Measurements from ENCODE around the gene NNAT.

NNAT gene

GRCh38 chr20:37501940-37502339 lies 19.1 kb upstream of the NNAT start:
- in situ Hi-C loops (cut with MboI; ENCODE audit: low sequenced_read_pairs, unreplicated experiment), result no loop called here
- TF ChIP-seq CTCF (IDR thresholded peaks at IDR 0.05; ENCODE audit: borderline replicate concordance, control extremely low read depth, extremely low read depth, insufficient read depth, missing control alignments), result no peak
- DNase-seq (ENCODE audit: low spot score), result no peak

GRCh38 chr20:37502654-37503053 lies 18.4 kb upstream of the NNAT start:
- in situ Hi-C loops (cut with MboI; ENCODE audit: low sequenced_read_pairs, unreplicated experiment), result no loop called here
- DNase-seq (ENCODE audit: low spot score), result no peak
- no peak for TF ChIP-seq CTCF (IDR thresholded peaks at IDR 0.05; ENCODE audit: borderline replicate concordance, control extremely low read depth, extremely low read depth, insufficient read depth, missing control alignments)

- TF ChIP-seq CTCF (IDR thresholded peaks at IDR 0.05; ENCODE audit: borderline replicate concordance, control extremely low read depth, extremely low read depth, insufficient read depth, missing control alignments), result no peak
- in situ Hi-C loops (cut with MboI; ENCODE audit: low sequenced_read_pairs, unreplicated experiment), result no loop called here
- no peak for DNase-seq (ENCODE audit: low spot score)
Observed at GRCh38 chr20:37503256-37503927, 17.7 kb upstream of the NNAT start.

- in situ Hi-C loops (cut with MboI; ENCODE audit: low sequenced_read_pairs, unreplicated experiment), result no loop called here
- no peak for DNase-seq (ENCODE audit: low spot score)
- no peak for TF ChIP-seq CTCF (IDR thresholded peaks at IDR 0.05; ENCODE audit: borderline replicate concordance, control extremely low read depth, extremely low read depth, insufficient read depth, missing control alignments)
Observed at GRCh38 chr20:37504404-37505096, 16.5 kb upstream of the NNAT start.

GRCh38 chr20:37505263-37506151 lies 15.5 kb upstream of the NNAT start:
- TF ChIP-seq CTCF (IDR thresholded peaks at IDR 0.05; ENCODE audit: borderline replicate concordance, control extremely low read depth, extremely low read depth, insufficient read depth, missing control alignments), result no peak
- no peak for DNase-seq (ENCODE audit: low spot score)
- in situ Hi-C loops (cut with MboI; ENCODE audit: low sequenced_read_pairs, unreplicated experiment), result no loop called here

GRCh38 chr20:37506152-37506725 lies 14.8 kb upstream of the NNAT start:
- no peak for DNase-seq (ENCODE audit: low spot score)
- in situ Hi-C loops (cut with MboI; ENCODE audit: low sequenced_read_pairs, unreplicated experiment), result no loop called here
- no peak for TF ChIP-seq CTCF (IDR thresholded peaks at IDR 0.05; ENCODE audit: borderline replicate concordance, control extremely low read depth, extremely low read depth, insufficient read depth, missing control alignments)

All from GM13976 (cell line).